A375 (cell line): ENCODE results near the gene UCHL5. TPM values are rescaled to one million over a fixed set of nuclear protein-coding genes. Genes with fewer than 3 reads are reported as not detected.

Experiments
- small RNA-seq: library from RNA; depleted of rRNA; stranded (forward); fragments of <200 nt; gene quantifications from one replicate; pipeline ENCODE3, GENCODE V24; 2014
- total RNA-seq: library from RNA; depleted of rRNA; stranded (reverse); fragments of >200 nt; shearing (Covaris generic); gene quantifications from 2 replicates; pipeline ENCODE4 v1.2.3, GENCODE V29; 2014; rRNA removed

The UCHL5 gene, protein sequence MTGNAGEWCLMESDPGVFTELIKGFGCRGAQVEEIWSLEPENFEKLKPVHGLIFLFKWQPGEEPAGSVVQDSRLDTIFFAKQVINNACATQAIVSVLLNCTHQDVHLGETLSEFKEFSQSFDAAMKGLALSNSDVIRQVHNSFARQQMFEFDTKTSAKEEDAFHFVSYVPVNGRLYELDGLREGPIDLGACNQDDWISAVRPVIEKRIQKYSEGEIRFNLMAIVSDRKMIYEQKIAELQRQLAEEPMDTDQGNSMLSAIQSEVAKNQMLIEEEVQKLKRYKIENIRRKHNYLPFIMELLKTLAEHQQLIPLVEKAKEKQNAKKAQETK
- 85.7 and 93.7 TPM in 2 replicates for total RNA-seq

DNA sequence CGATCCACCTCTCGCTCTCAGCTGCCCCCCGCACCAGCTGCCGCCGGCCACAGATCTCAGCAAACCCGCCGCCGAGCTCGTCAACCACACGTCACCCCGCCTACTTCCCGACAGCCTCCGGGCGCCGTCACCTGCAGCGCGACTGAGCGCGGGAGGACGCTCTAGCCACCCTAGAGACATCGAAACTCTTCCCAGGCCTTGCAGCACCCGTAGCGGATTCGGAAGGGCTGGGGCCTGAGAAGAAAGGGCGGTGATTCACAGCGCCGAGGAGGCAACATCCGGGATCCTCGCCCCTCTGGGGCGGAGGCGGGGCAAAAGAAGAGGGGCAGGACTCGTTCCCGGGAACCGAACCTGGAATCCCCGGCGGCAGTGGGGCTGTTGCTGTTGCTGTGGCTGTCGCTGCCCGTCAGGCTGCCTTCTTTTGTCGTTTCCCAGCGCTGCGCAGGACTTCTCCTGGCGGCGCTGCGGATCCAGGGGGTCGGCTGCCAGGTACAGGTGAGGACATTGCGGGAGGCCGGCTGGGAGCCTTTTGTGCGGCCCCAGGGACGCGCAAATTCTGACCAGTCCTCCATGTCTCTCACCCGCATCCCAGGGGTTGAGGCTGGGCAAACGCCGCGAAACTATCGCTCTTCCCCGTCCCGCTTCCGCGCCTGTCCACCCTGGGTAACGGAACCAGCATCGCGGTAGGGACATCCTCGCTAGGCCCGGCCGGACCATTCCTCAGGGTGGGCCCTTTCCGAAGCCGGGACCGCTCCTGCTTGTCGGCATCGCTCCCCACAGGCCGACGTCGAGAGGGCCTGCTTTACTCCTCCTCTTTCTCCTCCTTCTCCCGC is at the start of gene UCHL5, which contains the start of gene RO60:
UCHL5 (minus strand) TSS at position 79 of the 833 bp plus-strand sequence. CDS start 100 bp downstream, outside the sequence.
RO60 (plus strand) TSS at position 331 of the 833 bp plus-strand sequence. CDS start 9,443 bp downstream, outside the sequence.

DNA sequence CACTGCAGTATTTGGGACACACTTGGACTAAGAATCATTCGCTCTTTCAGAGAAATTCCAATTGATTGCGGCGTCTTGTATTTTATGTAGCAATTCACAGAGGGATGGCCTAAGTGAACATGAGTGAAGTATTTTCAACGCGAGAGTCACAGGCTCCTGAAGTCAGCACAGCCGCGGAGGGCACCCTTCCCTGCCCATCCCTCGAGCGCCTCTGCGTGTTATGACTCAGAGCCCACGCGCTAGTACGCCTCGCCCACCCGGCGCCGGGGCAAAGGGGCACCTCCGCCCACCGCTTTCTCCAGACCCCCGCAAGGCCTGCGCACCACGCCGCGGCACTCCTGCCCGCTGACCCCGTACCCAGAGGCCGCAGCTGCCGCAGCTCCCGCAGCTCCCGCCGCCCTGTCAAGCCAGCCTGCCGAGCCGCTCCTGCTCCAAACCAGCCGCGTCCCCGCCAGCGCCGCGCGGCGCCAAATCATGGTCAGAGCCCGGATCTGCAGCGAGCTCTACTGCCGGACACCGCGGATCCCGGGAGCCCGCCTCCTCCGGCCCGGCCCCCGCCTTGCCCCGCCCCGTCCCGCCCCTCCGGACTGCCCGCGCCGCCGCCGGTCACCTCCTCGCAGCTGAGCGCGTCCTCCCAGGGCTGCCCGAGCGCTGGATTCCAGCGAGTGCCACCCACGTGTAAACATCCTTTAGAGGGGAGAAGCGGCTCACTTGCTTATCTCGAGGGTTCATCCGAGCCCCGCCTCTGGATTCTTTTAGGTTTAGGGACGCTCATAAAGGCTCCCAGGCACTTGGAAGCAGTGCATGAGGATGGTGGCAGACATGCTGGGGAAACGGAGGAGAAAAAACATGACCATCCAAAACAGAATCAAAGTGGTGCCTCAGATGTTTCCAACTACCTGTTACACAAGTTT is 46.0 kb upstream of the UCHL5 start, which contains the start of gene GLRX2:
GLRX2 (minus strand) TSS at position 508 of the 914 bp plus-strand sequence; CDS start at position 476, 32 bp downstream.

Small RNAs within 50 kb of the gene (small RNA-seq; reads per million reads assigned to genes)
- not detected for gene SCARNA18B

Other genes with a start within 250 kb of the UCHL5 start
- 102 and 138 TPM in 2 replicates for gene RO60, start 252 bp upstream of the UCHL5 start, total RNA-seq
- 40.1 and 49.4 TPM in 2 replicates for gene GLRX2, start 46.1 kb upstream of the UCHL5 start, total RNA-seq
- 25.0 and 36.1 TPM in 2 replicates for gene CDC73, start 62.7 kb upstream of the UCHL5 start, total RNA-seq
- 2.1 and 3.3 TPM in 2 replicates for gene B3GALT2, start 127.3 kb upstream of the UCHL5 start, total RNA-seq